Hepatocyte (in vitro differentiated cells): Measurements from ENCODE around the gene CLDN34. TPM values are rescaled to one million over a fixed set of nuclear protein-coding genes. Genes with fewer than 3 reads are reported as not detected.

Experiments
- DNase-seq: peaks from one replicate; pipeline ENCODE4 v3.0.0-alpha.2; 2016; ENCODE audit warnings: low spot score
- H2AFZ ChIP-seq: fragments of 200-600 bp; sonication (generic); 2 replicates; pipeline ENCODE4 v1.6.0; 2016; ENCODE audit warnings: antibody characterized with exemption, mild to moderate bottlenecking
- H3K27ac ChIP-seq: fragments of 200-600 bp; sonication (generic); 2 replicates; pipeline ENCODE4 v1.5.1; 2016; ENCODE audit warnings: mild to moderate bottlenecking
- H3K27me3 ChIP-seq: fragments of 200-600 bp; sonication (generic); 2 replicates; pipeline ENCODE4 v1.6.1; 2016
- H3K36me3 ChIP-seq: fragments of 200-600 bp; sonication (generic); replicated peaks from 2 replicates; pipeline ENCODE4 v1.5.1; 2016; ENCODE audit warnings: low read depth; ENCODE audit not compliant: insufficient read depth
- H3K4me1 ChIP-seq: fragments of 200-600 bp; sonication (generic); 2 replicates; pipeline ENCODE4 v1.5.1; 2016; ENCODE audit warnings: mild to moderate bottlenecking, moderate library complexity; ENCODE audit not compliant: insufficient read depth
- H3K4me2 ChIP-seq: fragments of 200-600 bp; sonication (generic); 2 replicates; pipeline ENCODE4 v1.6.0; 2016
- H3K4me3 ChIP-seq: fragments of 200-600 bp; sonication (generic); 2 replicates; pipeline ENCODE4 v1.5.1; 2016; ENCODE audit warnings: mild to moderate bottlenecking
- H3K79me2 ChIP-seq: fragments of 200-600 bp; sonication (generic); 2 replicates; pipeline ENCODE4 v1.6.0; 2017; ENCODE audit warnings: mild to moderate bottlenecking
- H3K9me2 ChIP-seq: fragments of 200-600 bp; sonication (generic); replicated peaks from 2 replicates; pipeline ENCODE4 v1.6.0; 2017; ENCODE audit warnings: mild to moderate bottlenecking; ENCODE audit not compliant: insufficient read depth
- H3K9me3 ChIP-seq: fragments of 200-600 bp; sonication (generic); 2 replicates; pipeline ENCODE4 v1.5.1; 2016; ENCODE audit warnings: low read depth, mild to moderate bottlenecking
- H4K20me1 ChIP-seq: fragments of 200-600 bp; sonication (generic); 2 replicates; pipeline ENCODE4 v1.6.0; 2016; ENCODE audit warnings: mild to moderate bottlenecking; ENCODE audit not compliant: insufficient read depth, poor library complexity, severe bottlenecking
- CTCF ChIP-seq: fragments of 200-600 bp; sonication (generic); IDR thresholded peaks from 2 replicates; pipeline ENCODE4 v1.5.1; 2016; ENCODE audit warnings: antibody characterized with exemption, mild to moderate bottlenecking; ENCODE audit not compliant: poor library complexity
- EZH2 ChIP-seq: fragments of 200-600 bp; sonication (generic); IDR thresholded peaks from 2 replicates; pipeline ENCODE4 v1.6.1; 2016; ENCODE audit warnings: antibody characterized with exemption, mild to moderate bottlenecking, borderline replicate concordance
- EZH2phosphoT487 ChIP-seq: fragments of 200-600 bp; sonication (generic); IDR thresholded peaks from one replicate; pipeline ENCODE4 v1.6.1; 2018; ENCODE audit warnings: antibody characterized with exemption, mild to moderate bottlenecking, low read depth, moderate library complexity; ENCODE audit not compliant: unreplicated experiment, severe bottlenecking
- WGBS: methylation state at CpG from one replicate; pipeline ENCODE4 v1.1.6; 2016; ENCODE audit warnings: low lambda C conversion rate; ENCODE audit errors: missing lambda C conversion rate; 5-methylcytosine and 5-hydroxymethylcytosine counted together
- polyA plus RNA-seq: library from polyadenylated mRNA; unstranded; fragments of >200 nt; fragmentation: Nextera tagmentation; extraction: Ambion mirVana; gene quantifications from 2 replicates; pipeline ENCODE4 v1.2.1, GENCODE V29; 2016
- total RNA-seq: library from RNA; depleted of rRNA; stranded (reverse); fragments of >200 nt; gene quantifications from 2 replicates; pipeline ENCODE4 v1.2.3, GENCODE V29; 2014

Gene CLDN34
- total and polyA plus RNA-seq, 2 experiments from 2014 or later, result not detected

- Histone ChIP-seq H3K9me2 (no peaks in the 10 kb centered on the region), H3K79me2 (no peaks in the 10 kb centered on the region), H3K9me3 (no peaks in the 10 kb centered on the region), H3K4me3 (no peak overlapping the region), H3K4me1 (no peaks in the 10 kb centered on the region), H3K36me3 (no peaks in the 10 kb centered on the region), H3K27me3 (no peaks in the 10 kb centered on the region), H3K4me2 (no peak overlapping the region), H3K27ac (no peak overlapping the region), H2AFZ (no peak overlapping the region), H4K20me1 (no peaks in the 10 kb centered on the region)
- DNase-seq, result no peak
- TF ChIP-seq EZH2 (no peak), EZH2phosphoT487 (no peak), CTCF (no peak)
- WGBS, result 84% methylated on average over 8 of the region's 8 CpGs
Observed at GRCh38 chrX:9997524-9997923, 30.4 kb downstream of the CLDN34 start.

DNA sequence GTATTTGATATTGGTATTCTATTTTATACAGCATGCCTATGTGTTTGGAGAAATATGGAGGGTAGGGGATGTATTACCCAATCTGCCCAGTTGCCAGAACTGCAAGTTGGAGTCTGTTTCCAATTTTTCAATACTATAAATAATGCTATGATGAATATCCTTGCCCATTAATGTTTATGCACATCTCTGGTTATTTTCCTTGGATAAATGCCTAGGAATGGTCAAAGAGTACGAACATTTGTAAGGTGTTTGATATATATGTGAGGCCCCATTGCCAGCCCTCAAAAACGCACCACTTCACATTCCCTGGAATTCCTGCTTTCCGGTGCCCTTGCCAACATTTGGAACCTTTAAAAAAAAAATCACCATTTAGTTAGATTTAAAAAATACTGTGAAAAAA is 34.3 kb downstream of the CLDN34 start:
- H3K9me3 ChIP-seq, result no peaks in the 10 kb centered on the region
- H3K79me2 ChIP-seq, result no peaks in the 10 kb centered on the region
- no peaks in the 10 kb centered on the region for H3K4me1 ChIP-seq
- H3K27ac ChIP-seq, result no peak overlapping the region
- H3K27me3 ChIP-seq, result no peaks in the 10 kb centered on the region
- no peaks in the 10 kb centered on the region for H4K20me1 ChIP-seq
- H3K9me2 ChIP-seq, result no peaks in the 10 kb centered on the region
- H3K4me3 ChIP-seq, result no peak overlapping the region
- DNase-seq, result no peak
- 75% methylated on average over 3 of the region's 3 CpGs for WGBS
- no peak overlapping the region for H3K4me2 ChIP-seq
- no peaks in the 10 kb centered on the region for H3K36me3 ChIP-seq
- no peak for TF ChIP-seq EZH2
- no peak for TF ChIP-seq CTCF
- TF ChIP-seq EZH2phosphoT487, result no peak
- no peak overlapping the region for H2AFZ ChIP-seq

GRCh38 chrX:10004832-10005475 is 37.8 kb downstream of the CLDN34 start:
- no peaks in the 10 kb centered on the region for H3K79me2 ChIP-seq
- H3K27me3 ChIP-seq, result no peaks in the 10 kb centered on the region
- H3K4me2 ChIP-seq, result no peak overlapping the region
- H3K27ac ChIP-seq, result no peak overlapping the region
- no peaks in the 10 kb centered on the region for H3K9me2 ChIP-seq
- H2AFZ ChIP-seq, result no peak overlapping the region
- no peak for TF ChIP-seq CTCF
- TF ChIP-seq EZH2, result no peak
- TF ChIP-seq EZH2phosphoT487, result no peak
- DNase-seq, result no peak
- no peaks in the 10 kb centered on the region for H3K9me3 ChIP-seq
- H3K36me3 ChIP-seq, result no peaks in the 10 kb centered on the region
- H3K4me1 ChIP-seq, result no peaks in the 10 kb centered on the region
- no peaks in the 10 kb centered on the region for H4K20me1 ChIP-seq
- H3K4me3 ChIP-seq, result no peak overlapping the region
- 66% methylated on average over 8 of the region's 8 CpGs for WGBS
